Activated naive CD8-positive, alpha-beta T cell treated with anti-CD3 and anti-CD28 coated beads, Interleukin-2, amount 10 ng/mL, durations not matched to agents 7 days and 5 days (primary cell): ENCODE data around the gene CDC42EP5. TPM values are rescaled to one million over a fixed set of nuclear protein-coding genes. Genes with fewer than 3 reads are reported as not detected.
"Not testable (repeated sequence)": the region's sequence is repeated elsewhere in the genome, so short reads cannot be mapped to it uniquely, and the experiment has no call there.

ENCODE experiments used
- ATAC-seq: fragments of 150-1000 bp; cut with Tn5 transposase; one replicate; pipeline ENCODE4 v1.10.0; 2021; ENCODE audit warnings: low read depth, moderate library complexity
- POLR2A ChIA-PET: fragments of 350-600 bp; sonication (Branson Sonifier 250); formaldehyde crosslinking; loops from one replicate; lab custom pipeline; 2021; ENCODE audit warnings: antibody characterized with exemption; lab: Charles Lee
- DNase-seq: peaks from one replicate; pipeline ENCODE4 v3.0.0; 2021
- H3K27ac Mint-ChIP-seq: one replicate; pipeline ENCODE4 v1.8.0; 2022; ENCODE audit warnings: mild to moderate bottlenecking, mixed read lengths
- H3K27me3 Mint-ChIP-seq: one replicate; pipeline ENCODE4 v1.8.0; 2022; ENCODE audit warnings: mild to moderate bottlenecking, moderate library complexity, mixed read lengths
- H3K36me3 Mint-ChIP-seq: one replicate; pipeline ENCODE4 v1.8.0; 2021; ENCODE audit warnings: mild to moderate bottlenecking, mixed read lengths
- H3K4me1 Mint-ChIP-seq: one replicate; pipeline ENCODE4 v1.8.0; 2021; ENCODE audit warnings: mixed read lengths
- H3K4me3 Mint-ChIP-seq: one replicate; pipeline ENCODE4 v1.8.0; 2022; ENCODE audit warnings: mild to moderate bottlenecking, moderate library complexity, mixed read lengths
- H3K9me3 Mint-ChIP-seq: one replicate; pipeline ENCODE4 v1.8.0; 2021; ENCODE audit warnings: mixed read lengths
- total RNA-seq, 2 experiments: library from RNA; stranded (reverse); gene quantifications; one replicate each; pipeline ENCODE4 v1.2.3, GENCODE V29; 2021

Gene CDC42EP5
- total RNA-seq, 2 experiments from 2014 or later = not detected

DNA sequence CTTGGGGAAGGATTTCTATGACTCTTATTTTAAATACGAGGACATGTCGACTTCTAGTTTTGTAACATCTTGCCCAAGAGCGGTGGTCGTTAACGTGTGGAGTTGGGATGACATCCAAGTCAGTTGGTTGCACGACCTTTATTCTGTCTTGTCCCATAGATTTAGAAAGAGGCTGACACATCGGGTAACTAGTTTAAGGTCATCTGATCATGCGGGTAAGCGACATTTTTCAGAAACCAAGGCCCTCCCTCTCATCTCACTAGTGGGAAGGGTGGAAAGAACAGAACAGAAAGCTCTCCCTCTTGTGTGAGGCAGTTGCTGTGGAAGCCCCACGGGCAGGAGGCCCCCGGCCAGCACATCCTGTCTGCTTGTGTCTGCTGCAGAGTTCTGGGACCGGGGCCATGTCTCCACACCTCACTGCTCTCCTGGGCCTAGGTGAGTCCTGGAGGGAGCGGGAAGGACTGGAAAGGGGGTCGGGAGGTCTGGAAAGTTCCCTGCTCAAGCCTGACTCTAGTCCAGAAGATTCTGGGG, 29.5 kb upstream of the CDC42EP5 start, which contains the start of gene LAIR2:
Gene LAIR2 (plus strand): TSS at position 314 of the 531 bp plus-strand sequence. CDS start 88 bp downstream, at position 402.
- Mint-ChIP-seq H3K36me3 (no peaks in the 10 kb centered on the region), H3K4me3 (no peak within 1 kb of the TSS), H3K9me3 (no peaks in the 10 kb centered on the region), H3K4me1 (peaks cover 10% of the 10 kb centered on the region), H3K27me3 (peaks cover 11% of the 10 kb centered on the region), H3K27ac (no peak within 1 kb of the TSS)
- ATAC-seq (no peak), DNase-seq (no peak)
- POLR2A ChIA-PET = no interaction called here

DNA sequence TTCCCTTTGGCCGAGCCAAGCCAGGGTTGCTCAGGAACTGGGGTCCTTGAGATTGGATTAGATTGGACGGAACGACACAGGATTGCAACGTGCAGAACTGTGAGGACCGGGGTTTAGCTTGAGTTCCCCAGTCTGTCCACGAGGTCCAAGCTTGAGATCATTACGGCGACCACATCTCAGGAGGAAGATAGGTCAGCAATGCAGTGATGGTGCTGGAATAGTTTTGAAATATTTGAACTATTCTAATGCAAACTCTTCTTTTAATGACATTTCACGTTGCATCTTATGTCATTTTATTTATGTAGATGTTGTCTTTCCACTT, 25.3 kb upstream of the CDC42EP5 start:
- ATAC-seq, POLR2A ChIA-PET, H3K4me3 Mint-ChIP-seq, DNase-seq, H3K36me3 Mint-ChIP-seq, H3K27ac Mint-ChIP-seq, H3K9me3 Mint-ChIP-seq, H3K4me1 Mint-ChIP-seq: not testable (repeated sequence)
- H3K27me3 Mint-ChIP-seq = peaks cover 32% of the 10 kb centered on the region

DNA sequence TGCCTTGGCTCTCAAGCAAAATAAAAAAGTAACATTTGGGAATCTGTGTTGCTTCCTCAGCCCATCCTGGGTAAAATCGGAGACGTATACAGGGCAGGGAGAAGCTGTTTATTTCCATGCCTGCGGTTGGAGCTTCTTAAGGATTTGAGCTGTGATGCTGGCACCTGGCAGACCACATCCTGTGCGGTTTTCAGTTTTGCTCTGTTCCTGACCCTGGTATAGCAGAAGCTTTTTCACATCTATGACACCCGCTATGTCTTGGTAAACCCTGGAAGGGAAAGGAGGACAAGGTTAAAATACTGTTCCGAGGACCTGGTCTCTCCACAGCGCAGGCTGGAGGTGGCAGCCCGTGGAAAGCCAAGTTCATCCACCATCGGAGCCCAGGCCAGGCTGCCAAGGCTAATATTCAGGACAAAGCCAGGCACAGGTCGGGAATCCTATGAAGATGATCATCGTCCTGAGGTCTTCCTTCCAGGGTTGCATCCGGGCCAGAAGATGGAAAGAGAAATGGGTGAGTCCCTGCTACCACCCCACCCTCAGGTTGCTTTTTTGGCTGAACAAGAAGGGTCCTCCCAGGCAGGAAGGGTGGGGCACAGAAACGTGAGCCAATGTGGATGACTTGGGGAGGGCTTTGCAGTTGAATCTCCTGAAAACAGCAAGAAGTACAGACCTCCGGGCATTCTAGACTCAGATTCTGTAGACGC, 24.8 kb upstream of the CDC42EP5 start:
- H3K36me3 Mint-ChIP-seq, DNase-seq, H3K27ac Mint-ChIP-seq, H3K9me3 Mint-ChIP-seq, H3K4me1 Mint-ChIP-seq, H3K4me3 Mint-ChIP-seq, POLR2A ChIA-PET: not testable (repeated sequence)
- peak; percentile 81 for ATAC-seq
- peaks cover 36% of the 10 kb centered on the region for H3K27me3 Mint-ChIP-seq

DNA sequence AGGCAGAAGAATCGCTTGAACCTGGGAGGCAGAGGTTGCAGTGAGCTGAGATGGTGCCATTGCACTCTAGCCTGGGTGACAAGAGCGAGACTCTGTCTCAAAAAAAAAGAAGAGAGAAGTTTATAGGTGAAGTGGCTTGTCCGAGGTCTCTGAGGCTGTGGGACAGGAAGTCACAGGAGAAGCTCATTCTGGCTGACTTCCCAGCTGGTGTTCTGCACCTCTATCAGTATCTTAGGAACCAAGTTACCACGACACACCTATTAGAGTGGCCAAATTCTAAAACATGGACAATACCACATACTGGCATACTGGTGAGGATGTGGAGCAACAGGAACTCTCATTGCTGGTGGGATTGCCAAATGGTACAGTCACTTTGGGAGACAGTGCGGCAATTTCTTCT, 22.2 kb upstream of the CDC42EP5 start:
- peaks cover 42% of the 10 kb centered on the region for H3K27me3 Mint-ChIP-seq

DNA sequence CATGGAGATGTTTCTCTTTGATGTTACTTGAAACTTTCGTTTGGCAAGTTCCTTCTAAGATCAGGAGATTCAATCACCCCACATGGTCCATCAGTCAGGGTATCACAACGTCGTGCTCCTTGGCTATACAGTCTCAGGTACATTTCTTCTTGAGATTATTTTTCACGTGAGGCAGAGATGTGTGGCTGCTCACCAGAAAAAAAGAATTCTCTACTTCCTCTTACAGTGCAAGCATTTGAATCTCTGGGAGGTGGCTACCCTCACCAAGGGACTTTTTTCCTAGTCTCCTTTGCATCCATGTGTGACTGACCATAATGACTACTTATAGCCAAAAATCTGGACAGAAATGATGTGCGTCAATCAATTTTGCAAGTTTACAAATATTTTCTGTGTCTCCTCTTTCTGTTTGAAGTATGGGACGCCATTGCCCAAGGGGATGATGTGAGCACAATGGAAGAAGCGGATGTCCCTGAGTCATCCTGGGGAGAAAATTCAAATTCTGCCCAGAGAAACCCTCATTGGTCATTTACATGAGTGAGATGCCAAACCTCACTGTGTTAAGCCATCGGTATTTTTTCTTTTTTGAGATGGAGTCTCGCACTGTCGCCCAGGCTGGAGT, 21.0 kb upstream of the CDC42EP5 start:
- no peak for DNase-seq
- Mint-ChIP-seq H3K27me3 (peaks cover 48% of the 10 kb centered on the region), H3K36me3 (no peaks in the 10 kb centered on the region), H3K4me1 (peaks cover 5% of the 10 kb centered on the region), H3K9me3 (no peaks in the 10 kb centered on the region), H3K4me3 (no peak overlapping the region), H3K27ac (no peak overlapping the region)
- POLR2A ChIA-PET = no interaction called here
- no peak for ATAC-seq

More for the DNA sequence above, 22.2 kb upstream of the CDC42EP5 start:
- POLR2A ChIA-PET, H3K4me1 Mint-ChIP-seq, DNase-seq, ATAC-seq, H3K4me3 Mint-ChIP-seq, H3K27ac Mint-ChIP-seq, H3K9me3 Mint-ChIP-seq, H3K36me3 Mint-ChIP-seq: not testable (repeated sequence)

DNA sequence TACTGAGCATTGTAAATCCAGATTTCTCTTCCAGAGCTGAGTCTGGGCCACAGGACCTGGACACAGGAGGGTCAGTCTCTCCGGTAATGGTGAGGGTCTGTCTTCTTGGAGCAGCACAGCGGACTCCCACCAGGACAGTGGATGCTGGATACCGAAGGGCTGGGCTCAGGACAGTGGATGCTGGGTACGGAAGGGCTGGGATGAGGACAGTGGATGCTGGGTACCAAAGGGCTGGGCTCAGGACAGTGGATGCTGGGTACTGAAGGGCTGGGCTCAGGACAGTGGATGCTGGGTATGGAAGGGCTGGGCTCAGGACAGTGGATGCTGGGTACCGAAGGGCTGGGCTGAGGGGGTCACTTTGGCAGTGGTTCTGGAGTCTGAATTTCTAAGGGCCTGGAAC, 20.0 kb upstream of the CDC42EP5 start:
- H3K9me3 Mint-ChIP-seq, ATAC-seq, H3K4me1 Mint-ChIP-seq, H3K4me3 Mint-ChIP-seq, H3K36me3 Mint-ChIP-seq, H3K27ac Mint-ChIP-seq, POLR2A ChIA-PET, DNase-seq: not testable (repeated sequence)
- H3K27me3 Mint-ChIP-seq = peaks cover 47% of the 10 kb centered on the region

DNA sequence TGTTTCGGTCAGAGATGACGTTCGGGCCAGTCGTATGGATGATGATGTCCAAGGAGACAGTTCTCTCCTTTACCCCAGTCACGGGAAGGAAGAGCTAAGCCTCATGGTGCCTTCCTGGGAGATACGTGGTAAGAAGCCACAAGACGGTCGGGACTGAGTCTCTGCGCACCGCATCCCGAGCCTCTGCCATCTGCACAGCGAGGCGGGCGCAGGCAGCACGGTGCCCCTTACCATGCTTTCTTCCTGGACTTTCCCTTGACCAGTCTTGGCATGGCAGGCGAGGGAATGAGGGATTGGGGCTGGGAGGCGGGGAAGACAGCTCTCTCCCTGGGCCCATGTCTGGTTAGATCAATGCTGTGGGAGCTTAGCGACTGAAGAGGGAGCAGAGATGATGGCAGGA, 19.5 kb upstream of the CDC42EP5 start:
- Mint-ChIP-seq H3K4me3 (no peak overlapping the region), H3K36me3 (no peaks in the 10 kb centered on the region)
- POLR2A ChIA-PET = no interaction called here

DNA sequence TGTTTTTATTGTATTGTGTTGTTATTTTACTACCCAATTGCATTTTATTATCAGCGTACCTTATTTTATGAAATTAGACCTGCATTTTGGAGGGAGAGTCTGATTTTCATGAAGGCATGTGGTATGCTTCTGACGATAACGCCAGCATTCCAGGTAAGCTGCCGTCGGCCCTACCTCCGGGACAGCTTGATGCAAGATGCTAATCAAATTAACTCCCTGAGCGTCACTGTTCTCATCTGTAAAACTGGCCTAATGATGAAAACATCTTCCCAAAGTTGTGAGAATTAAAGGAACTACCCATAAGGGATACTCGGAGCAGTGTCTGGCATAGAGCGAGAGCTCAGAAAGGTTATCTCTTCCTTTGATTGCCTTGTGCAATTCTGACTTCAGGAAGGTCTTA, 16.7 kb upstream of the CDC42EP5 start:
- Mint-ChIP-seq H3K9me3 (no peaks in the 10 kb centered on the region), H3K4me3 (no peak overlapping the region), H3K27me3 (peaks cover 34% of the 10 kb centered on the region), H3K4me1 (no peaks in the 10 kb centered on the region), H3K36me3 (no peaks in the 10 kb centered on the region), H3K27ac (no peak overlapping the region)
- no peak for ATAC-seq
- DNase-seq = no peak
- POLR2A ChIA-PET = no interaction called here

More for the DNA sequence above, 19.5 kb upstream of the CDC42EP5 start:
- H3K4me1 Mint-ChIP-seq = peaks cover 1% of the 10 kb centered on the region
- DNase-seq = no peak
- H3K9me3 Mint-ChIP-seq = no peaks in the 10 kb centered on the region
- peaks cover 44% of the 10 kb centered on the region for H3K27me3 Mint-ChIP-seq
- ATAC-seq = no peak
- H3K27ac Mint-ChIP-seq = no peak overlapping the region

DNA sequence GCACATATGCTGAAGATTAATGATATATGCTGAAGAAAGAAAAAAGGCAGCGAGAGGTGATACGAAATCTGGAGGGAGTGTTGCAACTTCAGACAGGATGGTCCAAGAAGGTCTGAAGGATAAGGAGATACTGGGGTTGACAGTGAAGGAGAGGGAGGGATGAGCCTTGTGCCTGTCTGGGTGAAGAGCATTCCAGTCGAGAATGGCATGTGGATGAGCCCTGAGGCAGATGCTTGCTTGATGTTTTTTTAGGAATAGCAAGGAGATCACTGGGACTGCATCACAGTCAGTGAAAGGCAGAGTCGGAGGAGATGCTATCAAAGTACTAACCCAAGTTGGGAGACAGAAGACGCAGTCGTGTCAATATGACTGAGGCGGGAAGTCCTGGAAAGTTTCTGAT, 16.2 kb upstream of the CDC42EP5 start:
- DNase-seq (no peak), ATAC-seq (no peak)
- H3K9me3 Mint-ChIP-seq = no peaks in the 10 kb centered on the region
- no peaks in the 10 kb centered on the region for H3K4me1 Mint-ChIP-seq
- no peak overlapping the region for H3K27ac Mint-ChIP-seq
- POLR2A ChIA-PET = no interaction called here
- no peak overlapping the region for H3K4me3 Mint-ChIP-seq
- H3K27me3 Mint-ChIP-seq = peaks cover 35% of the 10 kb centered on the region
- no peaks in the 10 kb centered on the region for H3K36me3 Mint-ChIP-seq

DNA sequence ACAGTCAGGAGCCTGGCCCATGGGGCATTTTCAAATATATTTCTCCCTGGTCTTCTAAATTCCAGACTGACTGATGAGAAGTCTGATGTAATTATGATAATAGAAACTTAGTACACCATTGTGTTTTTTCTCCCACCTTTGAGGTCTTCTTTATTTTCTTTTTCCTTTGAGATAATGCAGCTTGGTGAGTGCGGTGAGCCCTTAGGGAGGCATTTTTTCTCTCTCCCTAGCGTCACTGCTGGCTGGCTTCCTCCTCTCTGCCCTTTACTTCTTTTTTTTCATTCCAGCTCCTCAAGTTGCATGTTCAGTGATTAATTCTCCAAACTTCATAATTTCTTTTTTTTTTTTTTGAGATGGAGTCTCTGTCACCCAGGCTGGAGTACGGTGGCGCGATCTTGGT, 12.8 kb upstream of the CDC42EP5 start:
- no peak for DNase-seq
- no peak for ATAC-seq

DNA sequence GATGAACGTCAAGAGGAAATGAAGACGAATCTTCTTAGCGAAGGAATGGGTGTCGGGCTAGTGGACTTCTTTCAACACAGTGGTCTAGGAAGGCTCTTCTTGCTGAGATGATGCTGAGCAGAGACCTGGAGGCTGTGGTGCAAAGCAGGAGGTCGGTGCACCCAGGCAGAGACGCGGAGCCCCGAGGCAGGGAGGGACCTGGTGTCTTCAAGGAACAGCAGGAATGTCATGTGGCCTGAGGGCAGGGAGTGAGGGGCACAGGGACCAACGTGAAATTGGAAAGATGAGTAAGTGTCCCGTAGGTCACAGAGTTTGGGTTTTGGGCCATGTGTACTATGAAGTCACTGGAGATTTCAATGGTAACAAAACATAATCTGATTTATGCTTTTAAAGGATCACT, 11.4 kb upstream of the CDC42EP5 start:
- H3K27me3 Mint-ChIP-seq = peaks cover 34% of the 10 kb centered on the region
- H3K9me3 Mint-ChIP-seq = no peaks in the 10 kb centered on the region
- no peaks in the 10 kb centered on the region for H3K36me3 Mint-ChIP-seq
- POLR2A ChIA-PET = no interaction called here
- peaks cover 19% of the 10 kb centered on the region for H3K4me1 Mint-ChIP-seq
- no peak overlapping the region for H3K4me3 Mint-ChIP-seq
- DNase-seq (no peak), ATAC-seq (no peak)
- no peak overlapping the region for H3K27ac Mint-ChIP-seq

More for the DNA sequence above, 12.8 kb upstream of the CDC42EP5 start:
- POLR2A ChIA-PET = no interaction called here
- Mint-ChIP-seq H3K27me3 (peaks cover 38% of the 10 kb centered on the region), H3K36me3 (no peaks in the 10 kb centered on the region), H3K4me3 (no peak overlapping the region), H3K9me3 (no peaks in the 10 kb centered on the region), H3K27ac (no peak overlapping the region), H3K4me1 (peaks cover 12% of the 10 kb centered on the region)

DNA sequence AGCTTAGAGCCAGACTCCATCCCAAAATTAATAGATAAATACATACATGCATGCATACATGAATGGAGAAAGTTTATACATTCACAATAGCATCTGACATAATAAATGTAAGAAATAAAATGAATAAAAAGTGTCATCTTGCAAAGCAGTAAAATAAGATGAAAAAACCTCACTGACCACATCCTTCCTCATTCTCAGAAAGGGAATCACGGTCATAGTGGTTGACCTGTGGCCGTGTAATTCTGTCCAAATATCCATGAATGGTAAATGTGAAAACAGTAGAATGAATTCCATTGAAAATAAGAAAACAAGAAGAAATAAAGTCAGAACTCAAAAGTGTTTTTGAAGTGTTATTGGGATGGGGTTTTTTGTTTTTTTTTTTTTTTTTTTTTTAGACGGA, 9.8 kb upstream of the CDC42EP5 start:
- ATAC-seq (no peak), DNase-seq (no peak)
- H3K9me3 Mint-ChIP-seq = no peaks in the 10 kb centered on the region
- H3K4me1 Mint-ChIP-seq = peaks cover 20% of the 10 kb centered on the region
- peaks cover 36% of the 10 kb centered on the region for H3K27me3 Mint-ChIP-seq
- POLR2A ChIA-PET = no interaction called here
- H3K36me3 Mint-ChIP-seq = no peaks in the 10 kb centered on the region
- no peak overlapping the region for H3K27ac Mint-ChIP-seq
- peak overlapping the region; percentile 33 for H3K4me3 Mint-ChIP-seq

DNA sequence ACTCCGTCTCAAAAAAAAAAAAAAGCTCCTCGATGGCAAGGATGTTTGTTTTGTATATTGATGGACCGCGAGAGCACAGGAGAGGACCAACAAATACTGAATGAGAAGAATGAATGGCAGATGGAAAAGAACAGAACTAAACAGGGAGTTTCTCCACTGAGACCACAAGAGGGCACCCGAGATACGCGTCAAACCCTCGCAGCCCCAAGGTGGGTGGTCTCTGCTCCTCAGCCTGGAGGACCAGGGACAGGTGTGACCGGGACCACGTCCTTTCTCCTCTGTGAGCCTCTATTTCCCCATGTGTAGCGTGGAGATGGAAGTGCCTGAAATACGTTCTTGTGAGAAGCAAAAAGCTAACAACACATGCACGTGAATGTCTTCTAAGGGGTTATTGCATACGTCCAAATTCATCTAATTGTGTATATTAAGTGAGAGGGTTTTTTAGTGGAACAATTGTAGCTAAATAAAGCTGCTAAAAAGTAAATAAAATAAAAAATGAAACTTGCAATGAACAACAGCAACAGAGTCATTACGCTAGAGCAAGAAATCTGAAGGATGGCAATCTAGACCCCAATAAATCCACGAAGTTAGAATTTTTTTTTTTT, 8.3 kb upstream of the CDC42EP5 start:
- H3K27me3 Mint-ChIP-seq = peaks cover 44% of the 10 kb centered on the region
- no peaks in the 10 kb centered on the region for H3K9me3 Mint-ChIP-seq
- H3K27ac Mint-ChIP-seq = no peak overlapping the region
- ATAC-seq (peak; percentile 52), DNase-seq (peak; percentile 64)
- H3K4me3 Mint-ChIP-seq = no peak overlapping the region
- POLR2A ChIA-PET = interaction anchor here (0.7 kb wide), 2 partner anchors 176 to 869 kb away, joined by 3 to 4 read pairs; no protein-coding TSS in a partner anchor
- no peaks in the 10 kb centered on the region for H3K36me3 Mint-ChIP-seq
- peaks cover 20% of the 10 kb centered on the region for H3K4me1 Mint-ChIP-seq
